HuH-7 (cell line): ENCODE data around the gene SP7.
"Not testable (repeated sequence)": the region's sequence is repeated elsewhere in the genome, so short reads cannot be mapped to it uniquely, and the experiment has no call there.

Experiments
- DNase-seq: peaks from one replicate; pipeline ENCODE4 v3.0.0; 2011; ENCODE audit warnings: low spot score

Gene SP7

DNA sequence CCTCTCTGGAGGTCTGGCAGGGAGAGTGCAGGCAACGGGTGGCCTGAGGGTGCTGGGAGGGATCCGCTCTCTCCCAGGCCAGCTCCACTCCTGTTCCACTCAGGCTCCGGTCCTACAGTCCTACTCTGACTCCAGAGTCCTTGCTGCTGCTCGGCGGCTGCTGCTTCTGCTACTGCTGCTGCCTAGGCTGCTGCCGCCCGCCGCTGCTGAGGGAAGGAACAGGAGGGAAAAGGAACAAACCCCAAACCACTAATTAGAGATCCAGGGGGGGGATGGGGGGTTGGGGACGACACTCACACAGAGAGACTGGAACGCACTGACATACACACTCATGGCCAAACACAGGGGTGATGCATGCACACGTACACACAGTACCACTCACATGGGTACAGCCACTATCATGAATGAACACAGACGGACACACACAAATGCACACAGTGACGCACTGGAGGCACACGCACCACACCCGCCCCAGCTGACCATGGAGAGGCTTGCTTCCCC is at the start of gene SP7:
Gene SP7 (minus strand): TSS at position 174 of the 501 bp plus-strand sequence. CDS start 708 bp downstream, outside the sequence.
- no peak for DNase-seq

DNA sequence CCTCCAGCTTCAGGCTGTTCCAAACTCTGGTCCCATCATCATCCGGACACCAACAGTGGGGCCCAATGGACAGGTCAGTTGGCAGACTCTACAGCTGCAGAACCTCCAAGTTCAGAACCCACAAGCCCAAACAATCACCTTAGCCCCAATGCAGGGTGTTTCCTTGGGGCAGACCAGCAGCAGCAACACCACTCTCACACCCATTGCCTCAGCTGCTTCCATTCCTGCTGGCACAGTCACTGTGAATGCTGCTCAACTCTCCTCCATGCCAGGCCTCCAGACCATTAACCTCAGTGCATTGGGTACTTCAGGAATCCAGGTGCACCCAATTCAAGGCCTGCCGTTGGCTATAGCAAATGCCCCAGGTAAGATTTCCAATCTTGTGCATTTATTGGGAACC is 47.1 kb upstream of the SP7 start:
- no peak for DNase-seq

DNA sequence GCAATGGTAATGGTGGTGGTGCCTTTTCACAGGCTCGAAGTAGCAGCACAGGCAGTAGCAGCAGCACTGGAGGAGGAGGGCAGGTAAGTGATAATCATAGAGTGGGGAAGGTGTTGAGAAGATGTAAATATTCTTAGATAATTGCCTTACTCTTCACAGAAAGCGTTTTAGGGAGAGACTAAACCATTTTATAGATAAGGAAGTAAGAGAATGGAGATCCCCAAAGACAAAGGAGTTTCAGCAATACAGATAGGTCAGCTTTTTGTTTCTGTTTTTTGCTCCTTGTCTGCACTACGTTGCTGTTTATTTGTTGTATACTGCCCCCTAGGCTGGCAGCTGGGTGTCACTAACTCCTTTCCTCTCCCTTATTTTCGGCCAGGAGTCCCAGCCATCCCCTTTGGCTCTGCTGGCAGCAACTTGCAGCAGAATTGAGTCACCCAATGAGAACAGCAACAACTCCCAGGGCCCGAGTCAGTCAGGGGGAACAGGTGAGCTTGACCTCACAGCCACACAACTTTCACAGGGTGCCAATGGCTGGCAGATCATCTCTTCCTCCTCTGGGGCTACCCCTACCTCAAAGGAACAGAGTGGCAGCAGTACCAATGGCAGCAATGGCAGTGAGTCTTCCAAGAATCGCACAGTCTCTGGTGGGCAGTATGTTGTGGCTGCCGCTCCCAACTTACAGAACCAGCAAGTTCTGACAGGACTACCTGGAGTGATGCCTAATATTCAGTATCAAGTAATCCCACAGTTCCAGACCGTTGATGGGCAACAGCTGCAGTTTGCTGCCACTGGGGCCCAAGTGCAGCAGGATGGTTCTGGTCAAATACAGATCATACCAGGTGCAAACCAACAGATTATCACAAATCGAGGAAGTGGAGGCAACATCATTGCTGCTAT is 45.8 kb upstream of the SP7 start:
- DNase-seq, result peak; percentile 37

DNA sequence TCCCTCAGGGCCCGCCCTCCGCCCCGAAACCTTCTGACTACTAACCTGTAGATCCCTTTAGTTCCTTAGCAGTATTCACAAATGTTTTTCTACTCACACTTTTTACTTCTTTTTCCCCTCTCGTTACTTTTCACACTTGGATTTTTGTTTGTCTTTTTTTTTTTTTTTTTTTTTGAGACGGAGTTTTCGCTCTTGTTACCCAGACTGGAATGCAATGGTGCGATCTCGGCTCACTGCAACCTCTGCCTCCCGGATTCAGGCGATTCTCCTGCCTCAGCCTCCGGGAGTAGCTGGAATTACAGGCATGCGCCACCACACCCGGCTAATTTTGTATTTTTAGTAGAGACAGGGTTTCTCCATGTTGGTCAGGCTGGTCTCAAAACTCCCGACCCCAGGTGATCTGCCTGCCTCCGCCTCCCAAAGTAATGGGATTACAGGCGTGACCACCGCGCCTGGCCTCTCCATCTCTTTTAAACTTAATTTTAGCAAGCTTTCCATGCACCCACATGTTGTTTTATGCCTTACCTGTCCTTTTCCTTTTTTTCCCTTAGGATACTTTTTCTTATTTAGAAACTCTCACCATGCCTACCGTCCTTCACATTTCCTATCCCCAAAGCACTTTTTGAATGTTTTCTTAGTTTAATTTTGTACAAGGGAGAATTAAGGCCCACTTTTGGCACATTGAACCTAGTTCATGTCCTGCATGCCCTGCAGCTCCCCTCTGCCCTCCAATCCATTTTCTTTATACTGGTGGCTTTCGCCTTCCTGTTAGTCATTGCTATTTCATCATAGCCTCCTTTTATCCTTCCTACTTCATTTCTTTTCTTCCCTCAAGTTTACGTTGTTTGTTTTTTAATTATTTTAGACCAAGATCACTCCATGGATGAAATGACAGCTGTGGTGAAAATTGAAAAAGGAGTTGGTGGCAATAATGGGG is 44.9 kb upstream of the SP7 start:
- DNase-seq, result no peak

DNA sequence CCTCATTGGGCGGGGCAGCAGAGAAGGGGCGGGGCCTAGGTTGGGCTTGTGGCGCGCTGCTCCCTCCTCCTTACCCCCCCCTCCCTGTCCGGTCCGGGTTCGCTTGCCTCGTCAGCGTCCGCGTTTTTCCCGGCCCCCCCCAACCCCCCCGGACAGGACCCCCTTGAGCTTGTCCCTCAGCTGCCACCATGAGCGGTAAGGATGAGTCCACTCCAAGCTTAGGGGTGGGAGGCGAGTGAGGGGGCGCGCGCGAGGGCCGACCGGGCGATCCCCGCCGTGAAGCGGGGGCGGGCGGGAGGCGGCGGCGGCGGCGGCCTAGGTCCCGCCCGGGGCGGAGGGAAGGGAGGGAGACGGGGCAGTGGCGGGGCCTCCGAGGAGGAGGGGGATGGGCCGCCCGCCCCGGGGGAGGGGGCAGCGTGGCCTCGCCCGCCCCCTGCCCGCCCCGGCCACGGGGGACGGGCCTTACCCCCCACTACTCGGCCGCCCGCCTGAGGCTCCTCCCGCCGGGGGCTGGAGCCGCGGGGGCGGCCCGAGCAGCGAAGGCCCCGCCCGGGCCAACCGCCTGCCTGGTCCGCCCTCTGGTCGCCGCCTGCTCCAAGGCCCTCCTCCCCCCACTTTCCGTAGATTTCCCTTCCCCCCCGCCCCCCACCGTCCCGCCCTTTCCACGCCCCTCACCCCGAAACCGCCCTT is 44.1 kb upstream of the SP7 start, which contains the start of gene SP1:
Gene SP1 (plus strand): TSS at position 73 of the 690 bp plus-strand sequence. CDS start 116 bp downstream, at position 189.
- peak; percentile 71 for DNase-seq

DNA sequence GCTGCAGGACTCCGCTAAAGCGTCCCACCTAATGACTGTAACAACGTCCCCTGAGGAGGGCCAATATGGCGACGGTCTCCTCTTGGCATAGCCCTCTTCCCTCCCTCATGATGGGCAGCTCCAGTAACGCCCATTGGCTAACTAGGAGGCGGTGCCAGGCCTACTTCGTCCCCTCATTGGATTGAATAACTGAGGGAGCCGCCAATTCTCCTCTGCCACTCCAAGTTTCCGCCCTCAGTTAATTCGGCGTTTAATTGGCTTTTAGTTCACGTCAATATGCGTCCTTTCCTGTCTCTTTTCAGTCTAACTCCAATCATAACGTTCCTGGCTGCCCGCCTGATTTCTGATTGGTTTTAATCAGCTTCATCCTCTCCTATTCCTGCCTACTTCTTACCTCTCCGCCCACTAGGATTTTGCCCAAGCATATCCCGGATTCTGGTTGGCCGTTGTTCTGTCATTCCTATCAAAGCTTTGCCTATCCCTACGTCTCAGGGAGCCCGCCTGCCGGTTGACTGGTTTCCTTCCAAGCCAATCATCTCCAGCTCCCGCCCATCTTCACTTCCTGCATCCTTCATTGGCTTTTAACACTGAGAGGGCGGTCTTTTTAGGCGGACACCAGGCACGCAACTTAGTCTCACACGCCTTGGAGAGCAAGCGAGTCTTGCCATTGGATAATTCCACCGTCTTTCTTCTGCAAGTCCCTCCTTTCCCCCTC is 43.4 kb upstream of the SP7 start:
- peak; percentile 87 for DNase-seq

DNA sequence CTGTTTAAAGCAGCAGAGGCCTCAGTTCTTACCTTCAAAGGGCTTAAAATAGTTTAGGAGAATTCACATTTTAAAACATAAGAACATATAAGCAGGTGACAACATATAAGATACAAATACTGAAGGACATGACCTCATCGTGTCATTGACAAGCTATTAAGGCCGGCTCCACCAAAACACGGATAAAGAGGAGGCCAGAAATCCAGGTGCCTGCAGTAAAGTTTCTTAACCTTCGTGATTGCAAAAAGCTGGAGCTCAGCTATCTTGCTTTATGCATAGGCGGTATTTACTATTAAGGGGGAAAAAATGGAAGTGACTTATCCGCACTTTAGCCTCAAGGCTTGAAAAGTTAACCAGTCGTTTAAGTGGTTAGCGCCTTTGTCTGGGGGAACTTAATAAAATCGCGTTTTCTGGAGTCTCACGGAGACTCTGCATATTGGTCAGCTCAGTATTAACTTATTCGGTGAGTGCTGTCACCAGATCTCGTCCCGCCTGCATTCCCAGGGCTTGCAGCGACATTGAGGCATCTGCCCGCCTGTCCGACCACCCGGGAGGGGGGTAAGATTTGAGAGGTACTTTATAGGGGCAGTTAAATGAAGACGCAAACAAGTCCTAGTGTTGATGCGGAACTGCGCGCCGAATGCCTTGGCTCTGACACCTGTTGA is 42.7 kb upstream of the SP7 start:
- no peak for DNase-seq

DNA sequence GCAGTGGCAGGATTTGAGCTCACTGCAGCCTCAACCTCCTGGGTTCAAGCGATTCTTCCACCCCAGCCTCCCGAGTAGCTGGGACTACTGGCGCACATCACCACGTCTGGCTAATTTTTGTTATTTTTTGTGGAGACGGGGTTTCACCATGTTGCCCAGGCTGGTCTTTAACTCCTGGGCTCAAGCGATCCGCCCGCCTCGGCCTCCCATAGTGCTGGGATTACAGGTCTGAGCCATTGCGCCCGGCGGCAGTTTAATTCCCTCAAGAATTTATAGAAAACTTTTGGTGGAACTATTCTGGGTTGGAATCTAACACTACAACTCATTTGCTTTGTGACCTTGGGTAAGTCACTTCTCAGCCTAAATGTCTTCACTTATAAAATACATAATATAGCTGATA is 42.1 kb upstream of the SP7 start:
- no peak for DNase-seq

DNA sequence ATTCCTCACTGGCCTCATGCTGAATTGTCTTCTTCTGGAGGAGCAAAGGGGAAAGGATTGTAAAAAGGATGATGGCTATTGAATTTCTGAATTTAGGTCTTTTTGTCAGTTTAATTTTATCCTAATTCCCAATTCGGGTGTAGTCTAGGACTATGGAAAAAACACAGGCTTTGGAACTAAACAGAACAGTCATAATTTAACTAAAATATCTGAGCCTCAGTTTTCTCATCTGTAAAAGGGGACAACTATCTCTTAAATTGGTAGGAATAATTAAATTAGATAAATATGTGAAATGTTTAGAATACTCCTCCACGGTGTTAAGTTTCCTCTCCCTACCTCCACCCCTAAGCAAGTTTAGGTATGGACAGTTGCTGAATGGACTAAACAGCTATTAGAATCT is 40.6 kb upstream of the SP7 start:
- no peak for DNase-seq

DNA sequence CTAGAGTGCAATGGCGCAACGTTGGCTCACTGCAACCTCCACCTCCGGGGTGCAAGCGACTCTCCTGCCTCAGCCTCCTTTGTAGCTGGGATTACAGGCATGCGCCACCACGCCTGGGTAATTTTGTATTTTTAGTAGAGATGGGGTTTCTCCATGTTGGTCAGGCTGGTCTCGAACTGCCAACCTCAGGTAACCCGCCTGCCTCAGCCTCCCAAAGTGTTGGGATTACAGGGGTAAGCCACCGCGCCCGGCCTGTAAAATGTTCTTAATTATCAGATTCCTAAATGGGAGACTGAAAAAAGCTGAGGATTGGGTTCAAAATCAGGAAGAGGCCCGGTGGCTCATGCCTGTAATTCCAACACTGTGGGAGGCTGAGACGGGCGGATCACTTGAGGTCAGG is 38.1 kb upstream of the SP7 start:
- DNase-seq, result not testable (repeated sequence)

DNA sequence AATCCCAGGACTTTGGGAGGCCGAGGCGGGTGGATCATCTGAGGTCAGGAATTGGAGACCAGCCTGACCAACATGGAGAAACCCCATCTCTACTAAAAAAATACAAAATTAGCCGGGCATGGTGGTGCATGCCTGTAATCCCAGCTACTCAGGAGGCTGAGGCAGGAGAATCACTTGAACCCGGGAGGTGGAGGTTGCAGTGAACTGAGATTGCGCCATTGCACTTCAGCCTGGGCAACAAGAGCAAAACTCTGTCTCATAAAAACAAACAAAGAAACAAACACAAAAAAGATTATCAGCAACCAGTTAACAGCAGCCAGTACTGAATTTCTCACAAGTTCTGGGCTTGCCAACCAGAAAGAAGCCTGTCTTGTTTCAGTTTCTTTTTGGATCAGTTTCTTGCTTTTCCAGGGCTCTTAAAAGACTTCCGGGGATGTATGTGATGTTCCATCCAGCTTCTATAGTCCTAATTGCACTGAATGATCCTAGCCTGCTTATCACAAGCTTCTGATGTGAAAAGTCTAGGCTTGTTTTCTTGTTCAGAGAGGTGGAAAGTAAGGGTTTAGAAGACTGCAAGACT is 37.5 kb upstream of the SP7 start:
- DNase-seq, result not testable (repeated sequence)

DNA sequence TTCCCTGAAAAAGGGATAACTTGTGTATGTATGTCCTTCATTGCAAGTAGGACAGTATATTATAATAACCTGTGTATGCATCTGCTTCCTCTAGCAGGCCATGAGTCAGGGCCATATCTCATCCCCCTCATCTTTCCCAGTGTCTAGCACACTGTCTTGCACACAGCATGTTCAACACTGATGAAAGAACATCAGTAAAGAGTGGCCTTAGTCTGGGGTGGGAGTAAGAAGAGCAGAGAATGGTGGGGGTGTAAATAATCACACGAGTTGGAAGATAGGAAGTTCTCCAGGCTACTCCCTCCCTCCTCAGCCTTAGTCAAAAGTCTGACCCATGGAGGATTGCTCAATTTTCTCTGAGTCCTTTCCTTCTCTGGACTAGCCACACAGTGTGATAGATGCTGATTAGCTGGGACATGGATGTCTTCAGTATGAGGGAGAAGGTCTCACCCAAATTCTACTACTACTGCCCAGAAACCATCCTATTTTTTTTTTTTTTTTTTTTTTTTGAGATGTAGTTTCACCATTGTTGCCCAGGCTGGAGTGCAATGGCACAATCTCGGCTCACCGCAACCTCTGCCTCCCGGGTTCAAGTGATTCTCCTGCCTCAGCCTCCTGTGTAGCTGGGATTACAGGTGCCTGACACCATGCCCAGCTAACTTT is 29.2 kb upstream of the SP7 start:
- no peak for DNase-seq

DNA sequence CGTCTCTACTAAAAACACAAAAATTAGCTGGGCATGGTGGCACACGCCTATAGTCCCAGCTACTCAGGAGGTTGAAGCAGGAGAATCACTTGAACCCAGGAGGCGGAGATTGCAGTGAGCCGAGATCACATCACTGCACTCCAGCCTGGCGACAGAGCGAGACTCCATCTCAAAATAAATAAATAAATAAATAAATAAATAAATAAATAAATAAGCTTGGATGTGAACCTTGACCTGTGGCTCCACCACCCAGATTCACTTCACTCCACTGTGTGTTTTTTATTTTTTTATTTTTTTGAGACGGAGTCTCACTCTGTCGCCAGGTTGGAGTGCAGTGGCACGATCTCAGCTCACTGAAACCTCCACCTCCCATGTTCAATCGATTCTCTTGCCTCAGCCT is 25.5 kb upstream of the SP7 start:
- not testable (repeated sequence) for DNase-seq

DNA sequence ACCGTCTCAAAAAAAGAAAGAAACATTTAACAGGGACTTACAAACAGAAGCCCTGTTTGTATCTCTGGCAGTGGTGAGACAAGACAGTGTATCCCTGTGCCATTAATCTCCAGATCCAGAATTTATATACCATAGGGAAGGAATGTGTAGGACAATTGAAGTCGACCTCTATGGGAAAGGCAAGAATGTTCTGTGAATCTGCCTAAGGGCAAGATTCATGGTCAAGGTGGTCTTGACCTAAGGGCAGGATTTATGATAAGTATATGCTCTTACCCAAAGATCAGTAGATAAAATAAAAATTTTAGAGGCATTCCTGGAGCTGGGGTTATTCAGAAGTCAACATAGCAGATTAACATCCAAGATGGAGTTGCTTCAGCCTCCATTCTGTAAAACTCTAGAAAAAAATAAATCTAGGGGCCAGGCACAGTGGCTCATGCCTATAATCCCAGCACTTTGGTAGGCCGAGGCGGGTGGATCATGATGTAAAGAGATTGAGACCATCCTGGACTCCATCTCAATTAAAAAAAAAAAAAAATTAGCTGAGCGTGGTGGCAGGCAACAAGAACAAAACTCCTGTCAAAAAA is 22.8 kb upstream of the SP7 start:
- no peak for DNase-seq

DNA sequence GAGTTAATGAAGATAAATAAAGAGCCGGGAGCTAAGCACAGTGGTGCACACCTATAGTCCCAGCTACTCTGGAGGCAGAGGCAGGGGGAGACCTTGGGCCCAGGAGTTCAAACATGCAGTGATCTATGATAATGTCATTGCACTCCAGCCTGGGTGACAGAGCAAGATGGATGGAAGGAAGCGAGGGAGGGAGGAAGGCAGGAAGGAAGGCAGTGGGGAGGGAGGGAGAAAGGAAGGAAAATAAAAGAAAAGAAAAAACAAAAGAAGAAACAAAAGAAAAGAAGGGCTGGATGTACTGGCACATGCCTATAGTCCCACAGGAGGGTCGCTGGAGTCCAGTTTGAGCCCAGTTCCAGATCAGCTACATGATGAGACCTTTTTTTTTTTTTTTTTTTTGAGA is 19.0 kb upstream of the SP7 start:
- DNase-seq, result no peak

DNA sequence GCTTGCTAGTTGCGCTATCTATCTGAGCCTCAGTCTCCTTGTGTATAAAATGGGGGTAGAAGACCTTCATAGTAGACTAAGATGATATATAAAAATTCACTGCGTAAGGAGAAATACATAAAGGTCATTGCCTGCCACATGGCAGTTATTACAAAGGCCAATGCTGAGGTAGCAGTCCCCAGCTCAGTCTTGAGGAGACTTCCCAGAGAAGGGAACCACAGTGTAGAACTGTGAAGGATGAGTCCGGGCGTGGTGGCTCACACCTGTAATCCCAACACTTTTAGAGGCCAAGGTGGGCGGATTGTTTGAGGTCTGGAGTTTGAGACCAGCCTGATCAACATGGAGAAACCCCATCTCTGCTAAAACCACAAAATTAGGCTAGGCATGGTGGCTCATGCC is 17.1 kb upstream of the SP7 start:
- no peak for DNase-seq

DNA sequence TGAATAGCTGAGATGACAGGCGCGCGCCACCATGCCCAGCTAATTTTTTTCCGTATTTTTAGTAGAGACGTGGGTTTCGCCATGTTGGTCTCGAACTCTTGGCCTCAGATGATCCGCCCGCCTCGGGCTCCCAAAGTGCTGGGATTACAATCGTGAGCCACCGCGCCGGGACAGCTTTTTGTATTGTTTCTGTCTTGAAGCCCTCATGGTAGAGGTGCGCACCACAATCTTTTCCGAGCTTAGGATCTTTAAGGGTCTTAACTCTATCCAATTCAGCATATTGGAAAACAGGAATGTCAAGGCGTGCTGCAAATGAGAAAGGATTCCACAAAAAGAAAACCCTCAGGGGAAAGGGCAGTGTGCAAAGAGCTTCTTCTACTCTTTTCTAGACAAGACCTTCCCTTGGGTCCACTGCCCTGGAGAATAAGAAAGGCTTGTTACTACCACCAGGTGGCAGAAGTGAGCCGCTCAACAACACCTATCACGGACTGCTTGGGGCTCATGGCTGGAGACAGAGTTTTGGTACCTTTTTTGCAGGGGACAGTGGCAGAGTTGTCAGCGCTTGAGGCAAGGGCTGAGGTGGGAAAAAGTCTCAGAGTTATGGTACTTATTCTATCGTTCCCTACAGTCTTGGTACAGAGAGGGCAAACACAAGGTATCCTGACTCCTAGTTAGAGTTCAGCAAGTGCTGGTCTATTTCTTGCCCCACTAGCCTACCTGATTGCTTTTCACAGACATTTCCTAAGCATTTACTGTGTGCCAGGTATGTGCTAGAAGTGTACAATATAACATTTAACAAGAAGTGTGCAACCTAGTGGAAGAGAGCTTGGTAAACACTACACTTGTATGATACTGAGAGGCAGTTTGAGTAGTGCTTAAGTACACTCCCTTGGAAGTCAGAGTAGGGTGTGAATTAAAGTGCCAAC is 16.4 kb upstream of the SP7 start:
- peak; percentile 74 for DNase-seq

DNA sequence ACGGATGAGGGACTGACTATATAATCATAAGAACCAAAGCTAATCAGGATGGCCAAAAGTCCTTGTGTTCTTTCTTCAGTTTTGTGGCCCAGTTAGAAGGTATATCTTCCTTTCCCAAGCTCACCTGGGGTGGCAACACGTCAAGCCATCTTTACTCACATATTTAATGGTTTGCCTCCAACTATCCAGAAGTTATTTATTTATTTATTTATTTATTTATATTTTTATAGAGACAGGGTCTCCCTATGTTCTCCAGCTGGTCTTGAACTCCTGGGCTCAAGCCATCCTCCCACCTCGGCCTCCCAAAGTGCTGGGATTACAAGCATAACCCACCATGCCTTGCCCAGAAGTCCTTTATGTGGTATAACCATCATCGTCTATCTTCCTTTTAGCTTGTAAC is 11.8 kb upstream of the SP7 start:
- no peak for DNase-seq
